BJ (cell line): ENCODE results near the gene PRM2. TPM values are rescaled to one million over a fixed set of nuclear protein-coding genes. Genes with fewer than 3 reads are reported as not detected.
"Not testable (repeated sequence)": the region's sequence is repeated elsewhere in the genome, so short reads cannot be mapped to it uniquely, and the experiment has no call there.

Experiments
- CTCF ChIA-PET: fragments of 350-600 bp; formaldehyde crosslinking; extraction: SDS; loops from one replicate; lab custom pipeline; 2021; ENCODE audit warnings: antibody characterized with exemption, inconsistent platforms; lab: Yijun Ruan, JAX
- POLR2A ChIA-PET: fragments of 300-600 bp; sonication (Branson Sonifier 250); formaldehyde crosslinking; extraction: SDS; loops from one replicate; lab custom pipeline; 2021; ENCODE audit warnings: antibody characterized with exemption; lab: Charles Lee
- DNase-seq: peaks from one replicate; pipeline ENCODE4 v3.0.0-alpha.2; 2011; ENCODE audit warnings: low read depth
- H3K27me3 ChIP-seq: 2 replicates; pipeline ENCODE4 v1.6.0; 2011; ENCODE audit warnings: low read length; ENCODE audit not compliant: control insufficient read depth, insufficient read depth
- H3K36me3 ChIP-seq: 2 replicates; pipeline ENCODE4 v1.5.1; 2011; ENCODE audit warnings: low read length; ENCODE audit not compliant: control insufficient read depth, insufficient read depth
- H3K4me3 ChIP-seq: 2 replicates; pipeline ENCODE4 v1.5.1; 2011; ENCODE audit warnings: low read depth, mild to moderate bottlenecking, control low read depth, low read length
- polyA plus RNA-seq: library from polyadenylated mRNA; depleted of rRNA; stranded (reverse); fragments of >200 nt; gene quantifications from 2 replicates; pipeline ENCODE4 v1.2.3, GENCODE V29; 2011
- TF ChIP-seq, protein P1 (sequence below): IDR thresholded peaks from 2 replicates; pipeline ENCODE4 v1.5.1; 2011; ENCODE audit warnings: low read depth, mild to moderate bottlenecking, control low read depth, inconsistent platforms, low read length, moderate library complexity; ENCODE audit not compliant: insufficient read depth

PRM2 gene
- polyA plus RNA-seq, 1 experiment: not detected

DNA sequence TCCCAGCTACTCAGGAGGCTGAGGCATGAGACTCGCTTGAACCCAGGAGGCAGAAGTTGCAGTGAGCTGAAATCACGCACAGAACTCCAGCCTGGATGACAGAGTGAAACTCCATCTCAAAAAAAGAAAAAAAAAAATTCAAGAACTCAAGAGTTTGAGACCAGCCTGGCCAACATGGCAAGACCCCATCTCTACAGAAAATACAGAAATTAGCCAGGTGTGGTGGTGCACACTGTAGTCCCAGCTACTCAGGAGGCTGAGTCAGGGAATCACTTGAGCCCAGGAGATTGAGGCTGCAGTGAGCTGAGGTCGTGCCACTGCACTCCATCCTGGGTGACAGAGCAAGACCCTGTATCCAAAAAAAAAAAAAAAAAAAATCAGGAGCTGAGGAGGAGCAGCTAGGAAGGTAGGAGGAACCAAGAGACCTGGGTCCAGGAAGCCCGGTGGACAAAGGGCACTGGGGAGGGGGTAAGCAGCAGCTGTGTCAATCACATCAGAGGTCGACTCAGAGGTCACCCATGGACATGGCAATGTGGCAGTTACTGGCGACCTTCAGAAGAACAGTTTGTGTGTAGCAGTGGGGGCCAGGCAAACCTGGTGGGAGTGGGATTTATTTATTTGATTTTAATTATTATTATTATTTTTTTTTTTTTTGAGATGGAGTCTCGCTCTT lies 15.9 kb upstream of the PRM2 start:
- CTCF ChIA-PET: interaction anchor here (0.7 kb wide), 1 partner anchor 64 kb away, joined by 4 read pairs; no protein-coding TSS in a partner anchor
- DNase-seq: no peak
- POLR2A ChIA-PET: no interaction called here
- no peak overlapping the region for H3K4me3 ChIP-seq
- H3K27me3 ChIP-seq: peaks cover 6% of the 10 kb centered on the region
- no peaks in the 10 kb centered on the region for H3K36me3 ChIP-seq
- TF ChIP-seq, protein P1, sequence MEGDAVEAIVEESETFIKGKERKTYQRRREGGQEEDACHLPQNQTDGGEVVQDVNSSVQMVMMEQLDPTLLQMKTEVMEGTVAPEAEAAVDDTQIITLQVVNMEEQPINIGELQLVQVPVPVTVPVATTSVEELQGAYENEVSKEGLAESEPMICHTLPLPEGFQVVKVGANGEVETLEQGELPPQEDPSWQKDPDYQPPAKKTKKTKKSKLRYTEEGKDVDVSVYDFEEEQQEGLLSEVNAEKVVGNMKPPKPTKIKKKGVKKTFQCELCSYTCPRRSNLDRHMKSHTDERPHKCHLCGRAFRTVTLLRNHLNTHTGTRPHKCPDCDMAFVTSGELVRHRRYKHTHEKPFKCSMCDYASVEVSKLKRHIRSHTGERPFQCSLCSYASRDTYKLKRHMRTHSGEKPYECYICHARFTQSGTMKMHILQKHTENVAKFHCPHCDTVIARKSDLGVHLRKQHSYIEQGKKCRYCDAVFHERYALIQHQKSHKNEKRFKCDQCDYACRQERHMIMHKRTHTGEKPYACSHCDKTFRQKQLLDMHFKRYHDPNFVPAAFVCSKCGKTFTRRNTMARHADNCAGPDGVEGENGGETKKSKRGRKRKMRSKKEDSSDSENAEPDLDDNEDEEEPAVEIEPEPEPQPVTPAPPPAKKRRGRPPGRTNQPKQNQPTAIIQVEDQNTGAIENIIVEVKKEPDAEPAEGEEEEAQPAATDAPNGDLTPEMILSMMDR: no peak

DNA sequence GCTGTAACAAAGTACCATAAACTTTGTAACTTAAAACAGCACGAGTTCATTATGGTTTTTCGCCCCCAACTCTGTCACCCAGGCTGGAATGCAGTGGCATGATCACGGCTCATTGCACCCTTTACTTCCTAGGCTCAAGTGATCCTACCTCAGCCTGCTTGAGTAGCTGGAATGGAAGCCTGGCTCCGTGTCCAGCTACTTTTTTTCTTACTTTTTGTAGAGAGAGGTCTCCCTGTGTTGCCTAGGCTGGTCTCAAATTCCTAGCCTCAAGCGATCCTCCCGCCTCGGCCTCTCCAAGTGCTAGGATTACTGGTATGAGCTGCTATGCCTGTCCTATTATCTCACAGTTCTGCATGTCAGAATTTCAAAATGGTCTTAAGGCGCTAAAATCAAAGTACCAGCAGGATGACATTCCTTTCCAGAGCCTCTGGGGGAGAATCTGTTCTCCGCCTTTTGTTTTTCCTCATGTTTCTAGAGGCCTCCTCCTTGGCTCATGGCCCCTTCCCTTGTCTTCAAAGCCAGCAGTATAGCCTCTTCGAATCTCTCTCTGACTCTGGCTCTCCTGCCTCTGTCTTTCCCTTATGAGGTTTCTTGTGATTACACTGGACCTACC lies 14.9 kb upstream of the PRM2 start:
- TF ChIP-seq, protein P1: no peak
- ChIA-PET POLR2A (no interaction called here), CTCF (no interaction called here)
- no peak overlapping the region for H3K4me3 ChIP-seq
- no peaks in the 10 kb centered on the region for H3K36me3 ChIP-seq
- H3K27me3 ChIP-seq: peaks cover 6% of the 10 kb centered on the region
- DNase-seq: no peak

DNA sequence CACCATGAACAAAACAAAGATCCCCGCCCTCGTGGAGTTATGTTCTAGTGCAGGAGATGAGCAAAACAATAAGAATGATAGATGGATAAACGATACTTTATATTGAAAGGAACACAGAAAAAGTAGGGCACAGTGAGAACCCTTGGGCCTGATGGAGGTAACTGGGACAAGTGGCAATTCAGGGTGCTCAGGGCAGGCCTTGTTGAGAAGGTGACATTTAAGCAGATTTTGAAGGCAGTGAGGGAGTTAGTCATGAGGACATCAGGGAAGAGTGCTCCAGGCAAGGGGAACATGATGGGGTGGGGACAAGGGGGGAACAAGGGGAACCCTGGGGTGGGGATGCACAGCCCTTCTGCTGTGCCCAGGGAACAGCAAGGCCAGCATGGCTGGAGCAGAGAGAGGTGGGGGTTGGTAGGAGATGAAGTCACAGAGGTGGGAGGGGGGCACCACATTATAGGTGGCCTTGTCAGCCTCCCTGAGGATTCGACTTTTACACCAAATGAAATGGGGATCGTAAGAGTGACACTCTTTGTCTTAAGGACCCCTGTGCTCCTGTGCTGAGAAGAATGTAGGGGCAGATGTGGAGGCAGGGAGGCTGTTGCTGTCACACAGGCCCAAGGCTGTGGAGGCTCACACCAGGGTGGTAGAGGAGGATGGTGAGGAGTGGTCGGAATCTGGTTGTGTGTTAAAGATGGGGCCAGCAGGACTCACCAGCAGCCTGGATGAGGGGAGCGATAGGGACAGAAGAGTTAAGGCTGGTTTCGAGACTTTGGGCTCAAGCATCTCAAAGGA lies 14.0 kb upstream of the PRM2 start:
- Histone ChIP-seq H3K27me3 (peaks cover 6% of the 10 kb centered on the region), H3K36me3 (no peaks in the 10 kb centered on the region), H3K4me3 (no peak overlapping the region)
- ChIA-PET POLR2A (no interaction called here), CTCF (no interaction called here)
- TF ChIP-seq, protein P1: no peak
- DNase-seq: no peak

DNA sequence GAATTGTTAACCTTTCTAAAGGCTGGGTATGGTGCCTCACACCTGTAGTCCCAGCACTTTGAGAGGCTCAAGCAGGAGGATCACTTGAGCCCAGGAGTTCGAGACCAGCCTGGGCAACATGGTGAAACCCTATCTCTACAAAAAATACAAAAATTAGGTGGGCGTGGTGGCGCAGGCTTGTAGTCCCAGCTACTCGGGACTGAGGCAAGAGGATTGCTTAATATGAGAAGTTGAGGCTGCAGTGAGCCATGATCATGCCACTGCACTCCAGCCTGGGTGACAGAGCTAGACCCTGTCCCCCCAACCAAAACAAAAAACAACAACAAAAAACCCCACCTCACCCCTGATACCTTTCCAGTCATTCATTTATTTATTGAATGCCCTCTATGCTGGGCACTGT lies 13.4 kb upstream of the PRM2 start:
- POLR2A ChIA-PET, H3K27me3 ChIP-seq, DNase-seq, H3K4me3 ChIP-seq, H3K36me3 ChIP-seq: not testable (repeated sequence)
- CTCF ChIA-PET: interaction anchor here (0.6 kb wide), 1 partner anchor 131 kb away, joined by 4 read pairs; no protein-coding TSS in a partner anchor

DNA sequence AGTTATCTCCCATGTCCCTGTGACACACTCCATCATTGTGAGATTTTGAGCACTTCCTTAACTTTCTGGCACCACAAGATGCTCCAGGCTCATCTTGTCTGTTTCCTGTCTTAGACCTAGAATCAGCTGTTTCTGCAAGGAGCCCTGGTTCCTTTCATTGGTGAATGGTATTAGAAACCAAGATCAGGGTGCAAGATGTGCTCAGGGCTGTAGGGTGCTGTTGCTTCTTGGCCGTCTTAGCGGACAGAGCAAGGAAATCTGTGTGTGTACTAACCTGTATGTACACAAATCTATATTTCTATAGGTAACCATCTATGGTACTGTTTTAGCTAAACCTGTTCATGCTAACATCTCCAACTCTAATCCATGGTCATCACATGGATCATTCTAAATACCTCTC lies 12.9 kb upstream of the PRM2 start:
- CTCF ChIA-PET: interaction anchor here (0.6 kb wide), 1 partner anchor 131 kb away, joined by 4 read pairs; no protein-coding TSS in a partner anchor
- TF ChIP-seq, protein P1: no peak
- no peaks in the 10 kb centered on the region for H3K36me3 ChIP-seq
- H3K27me3 ChIP-seq: peaks cover 6% of the 10 kb centered on the region
- no peak overlapping the region for H3K4me3 ChIP-seq
- POLR2A ChIA-PET: no interaction called here
- DNase-seq: no peak
